PFSK-1 (cell line): ENCODE measurements around the gene C16orf96.

Experiments
- FOXP2 ChIP-seq: optimal IDR thresholded peaks from 2 replicates; pipeline ENCODE3; 2011; ENCODE audit warnings: borderline replicate concordance, control low read depth, inconsistent platforms; ENCODE audit not compliant: insufficient read depth; ENCODE audit errors: extremely low read length, extremely low read depth
- POLR2AphosphoS5 ChIP-seq: IDR thresholded peaks from 2 replicates; pipeline ENCODE4 v1.6.1; 2012; ENCODE audit warnings: low read depth, mild to moderate bottlenecking, control low read depth, low read length, moderate library complexity
- SIN3A ChIP-seq: IDR thresholded peaks from 2 replicates; pipeline ENCODE4 v1.6.1; 2012; ENCODE audit warnings: mild to moderate bottlenecking, low read length, moderate library complexity, borderline replicate concordance; ENCODE audit not compliant: insufficient read depth
- TAF1 ChIP-seq: IDR thresholded peaks from 2 replicates; pipeline ENCODE4 v1.6.1; 2012; ENCODE audit warnings: low read length, control low read depth, borderline replicate concordance; ENCODE audit not compliant: insufficient read depth
- TF ChIP-seq, protein P1 (sequence below), 2 experiments: IDR thresholded peaks; 2 replicates each; pipeline versions ENCODE4 v1.6.1 to v1.8.0; 2011 to 2012; ENCODE audit warnings: low read depth in 2 of 2, low read length in 2 of 2, control low read depth in 1 of 2, inconsistent platforms in 1 of 2, mild to moderate bottlenecking in 1 of 2, moderate library complexity in 1 of 2; ENCODE audit not compliant: insufficient read depth in 1 of 2

C16orf96 gene

DNA sequence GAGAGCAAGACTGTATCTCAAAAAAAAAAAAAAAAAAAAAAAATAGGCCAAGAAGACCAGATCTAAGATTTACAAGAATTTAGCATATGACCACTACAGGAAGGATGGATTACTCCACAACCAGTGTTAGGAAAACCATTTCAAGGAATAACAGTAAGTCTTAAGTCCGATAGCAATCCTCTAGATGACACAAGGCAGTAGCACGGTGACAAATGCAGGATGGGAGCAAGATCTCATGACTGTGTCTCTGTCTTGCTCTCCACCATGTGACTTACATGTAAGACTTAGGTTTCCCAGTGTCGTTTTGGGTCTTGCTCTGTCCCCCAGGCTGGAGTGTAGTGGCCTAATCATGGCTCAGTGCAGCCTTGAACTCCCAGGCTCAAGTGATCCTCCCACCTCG, 27.8 kb downstream of the C16orf96 start:
- TF ChIP-seq, protein P1, sequence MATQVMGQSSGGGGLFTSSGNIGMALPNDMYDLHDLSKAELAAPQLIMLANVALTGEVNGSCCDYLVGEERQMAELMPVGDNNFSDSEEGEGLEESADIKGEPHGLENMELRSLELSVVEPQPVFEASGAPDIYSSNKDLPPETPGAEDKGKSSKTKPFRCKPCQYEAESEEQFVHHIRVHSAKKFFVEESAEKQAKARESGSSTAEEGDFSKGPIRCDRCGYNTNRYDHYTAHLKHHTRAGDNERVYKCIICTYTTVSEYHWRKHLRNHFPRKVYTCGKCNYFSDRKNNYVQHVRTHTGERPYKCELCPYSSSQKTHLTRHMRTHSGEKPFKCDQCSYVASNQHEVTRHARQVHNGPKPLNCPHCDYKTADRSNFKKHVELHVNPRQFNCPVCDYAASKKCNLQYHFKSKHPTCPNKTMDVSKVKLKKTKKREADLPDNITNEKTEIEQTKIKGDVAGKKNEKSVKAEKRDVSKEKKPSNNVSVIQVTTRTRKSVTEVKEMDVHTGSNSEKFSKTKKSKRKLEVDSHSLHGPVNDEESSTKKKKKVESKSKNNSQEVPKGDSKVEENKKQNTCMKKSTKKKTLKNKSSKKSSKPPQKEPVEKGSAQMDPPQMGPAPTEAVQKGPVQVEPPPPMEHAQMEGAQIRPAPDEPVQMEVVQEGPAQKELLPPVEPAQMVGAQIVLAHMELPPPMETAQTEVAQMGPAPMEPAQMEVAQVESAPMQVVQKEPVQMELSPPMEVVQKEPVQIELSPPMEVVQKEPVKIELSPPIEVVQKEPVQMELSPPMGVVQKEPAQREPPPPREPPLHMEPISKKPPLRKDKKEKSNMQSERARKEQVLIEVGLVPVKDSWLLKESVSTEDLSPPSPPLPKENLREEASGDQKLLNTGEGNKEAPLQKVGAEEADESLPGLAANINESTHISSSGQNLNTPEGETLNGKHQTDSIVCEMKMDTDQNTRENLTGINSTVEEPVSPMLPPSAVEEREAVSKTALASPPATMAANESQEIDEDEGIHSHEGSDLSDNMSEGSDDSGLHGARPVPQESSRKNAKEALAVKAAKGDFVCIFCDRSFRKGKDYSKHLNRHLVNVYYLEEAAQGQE (IDR thresholded peaks at IDR 0.05; ENCODE audit: insufficient read depth in 1 of 2, low read depth in 2 of 2, low read length in 2 of 2), result no peak
- TF ChIP-seq FOXP2, result no peak
- no peak for TF ChIP-seq POLR2AphosphoS5

DNA sequence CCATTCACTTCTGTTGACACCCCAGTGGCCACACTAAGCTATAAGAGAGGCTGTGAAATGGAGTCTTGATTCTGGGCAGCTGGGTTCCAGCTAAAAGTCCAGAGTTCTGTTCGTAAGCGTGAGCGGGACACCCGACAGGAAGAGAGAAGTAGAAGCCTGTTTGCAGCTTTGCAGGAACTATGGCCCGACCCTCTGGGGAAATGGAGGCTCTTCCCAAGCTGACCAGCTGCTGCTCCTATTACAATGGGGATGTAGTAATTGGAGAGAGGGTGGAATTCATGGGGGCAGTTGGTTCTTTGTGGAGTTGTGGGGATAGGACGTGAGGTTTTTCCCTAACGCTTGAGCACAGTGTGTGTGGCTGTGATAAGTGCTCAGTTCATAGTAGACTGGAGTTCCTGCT, 30.2 kb downstream of the C16orf96 start:
- TF ChIP-seq TAF1 (no peak), POLR2AphosphoS5 (no peak), FOXP2 (no peak), SIN3A (no peak)
- TF ChIP-seq, protein P1 (IDR thresholded peaks at IDR 0.05; ENCODE audit: insufficient read depth in 1 of 2, low read depth in 2 of 2, low read length in 2 of 2), result no peak

DNA sequence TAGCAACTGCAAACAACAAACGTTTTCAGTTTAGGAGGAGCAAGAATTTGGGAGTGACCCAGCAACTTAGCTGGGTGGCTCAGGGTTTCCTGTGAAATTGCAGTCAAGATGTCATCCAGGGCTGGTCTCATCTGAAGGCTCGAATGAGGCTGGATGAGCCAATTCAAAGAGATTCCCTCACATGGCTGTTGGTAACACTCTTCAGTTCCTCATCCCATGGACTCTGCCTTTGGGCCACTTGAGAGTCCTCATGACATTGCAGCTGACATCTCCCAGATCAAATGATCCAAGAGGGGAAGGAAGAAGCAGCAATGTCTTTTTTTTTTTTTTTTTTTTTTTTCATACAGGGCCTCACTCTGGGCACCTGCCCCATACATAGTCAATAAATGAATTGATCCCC, 32.2 kb downstream of the C16orf96 start:
- TF ChIP-seq TAF1, result no peak
- TF ChIP-seq SIN3A, result no peak
- TF ChIP-seq POLR2AphosphoS5, result no peak
- TF ChIP-seq FOXP2, result no peak
- TF ChIP-seq, protein P1 (IDR thresholded peaks at IDR 0.05; ENCODE audit: insufficient read depth in 1 of 2, low read depth in 2 of 2, low read length in 2 of 2), result no peak

DNA sequence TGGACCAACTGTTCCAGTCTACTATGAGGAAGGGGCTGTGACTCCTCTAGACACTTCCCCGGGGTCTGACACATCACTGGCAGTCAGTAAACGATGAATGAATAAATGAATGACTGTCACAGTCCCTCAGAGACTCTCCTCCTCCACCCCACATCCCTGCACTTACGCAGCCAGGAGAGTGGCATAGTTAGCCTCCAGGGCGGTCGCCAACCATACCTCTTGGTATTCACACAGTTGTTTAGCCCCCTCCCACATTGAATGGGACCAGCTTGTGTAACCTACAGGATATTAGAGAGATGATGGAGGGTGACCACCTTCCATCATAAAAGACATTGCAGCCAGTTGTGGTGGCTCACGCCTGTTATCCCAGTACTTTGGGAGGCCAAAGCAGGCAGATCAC, 32.8 kb downstream of the C16orf96 start:
- TF ChIP-seq POLR2AphosphoS5 (no peak), FOXP2 (no peak), SIN3A (no peak), TAF1 (no peak)
- TF ChIP-seq, protein P1 (IDR thresholded peaks at IDR 0.05; ENCODE audit: insufficient read depth in 1 of 2, low read depth in 2 of 2, low read length in 2 of 2), result no peak

DNA sequence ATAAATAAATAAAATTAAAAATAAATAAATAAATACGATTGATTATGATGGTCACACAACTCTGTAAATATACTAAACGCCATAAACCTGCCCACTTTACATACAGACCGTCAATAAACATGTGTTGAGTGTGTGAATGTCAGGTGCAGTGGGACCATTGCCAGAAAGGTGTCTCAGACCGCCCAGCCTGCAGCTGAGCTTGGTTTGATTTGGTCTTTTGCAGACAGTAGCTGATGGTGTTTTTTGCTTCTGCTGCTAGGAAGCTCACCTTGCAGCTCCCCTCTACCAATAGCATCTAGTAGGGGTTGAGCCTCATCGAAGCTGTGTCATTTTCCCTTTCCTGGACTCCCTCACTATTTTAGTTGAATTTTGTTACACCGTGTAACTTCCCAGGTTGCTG, 35.1 kb downstream of the C16orf96 start:
- TF ChIP-seq SIN3A, result no peak
